AG09319 (cell line): ENCODE results near the gene FAM107B.

ENCODE experiments used
- DNase-seq: peaks from one replicate; pipeline ENCODE4 v3.0.0-alpha.2; 2010; ENCODE audit warnings: low read depth; ENCODE audit errors: extremely low read depth
- TF ChIP-seq, protein P1 (sequence below): IDR thresholded peaks from 2 replicates; pipeline ENCODE4 v1.5.1; 2011; ENCODE audit warnings: low read depth, mild to moderate bottlenecking, inconsistent platforms, low read length, moderate library complexity

Gene FAM107B

DNA sequence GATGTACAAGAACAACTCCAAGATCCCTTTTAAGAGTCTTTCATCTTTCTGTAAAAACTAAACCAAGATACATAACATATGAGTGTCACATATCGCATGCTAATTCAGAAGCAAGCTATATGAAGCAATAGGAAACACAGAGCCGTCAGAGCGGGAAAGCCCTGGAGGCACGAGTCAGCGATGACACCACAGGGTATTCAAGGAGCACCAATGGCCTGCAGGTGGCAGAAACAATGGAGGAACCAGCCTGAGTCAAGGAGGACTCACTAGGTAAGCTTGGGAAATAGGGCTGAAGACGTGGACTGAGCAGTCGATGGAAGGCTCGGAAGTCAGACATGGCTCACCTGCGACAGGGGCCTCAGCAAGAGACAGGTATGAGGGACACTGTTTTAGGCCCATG, 214.4 kb downstream of the FAM107B start:
- TF ChIP-seq, protein P1, sequence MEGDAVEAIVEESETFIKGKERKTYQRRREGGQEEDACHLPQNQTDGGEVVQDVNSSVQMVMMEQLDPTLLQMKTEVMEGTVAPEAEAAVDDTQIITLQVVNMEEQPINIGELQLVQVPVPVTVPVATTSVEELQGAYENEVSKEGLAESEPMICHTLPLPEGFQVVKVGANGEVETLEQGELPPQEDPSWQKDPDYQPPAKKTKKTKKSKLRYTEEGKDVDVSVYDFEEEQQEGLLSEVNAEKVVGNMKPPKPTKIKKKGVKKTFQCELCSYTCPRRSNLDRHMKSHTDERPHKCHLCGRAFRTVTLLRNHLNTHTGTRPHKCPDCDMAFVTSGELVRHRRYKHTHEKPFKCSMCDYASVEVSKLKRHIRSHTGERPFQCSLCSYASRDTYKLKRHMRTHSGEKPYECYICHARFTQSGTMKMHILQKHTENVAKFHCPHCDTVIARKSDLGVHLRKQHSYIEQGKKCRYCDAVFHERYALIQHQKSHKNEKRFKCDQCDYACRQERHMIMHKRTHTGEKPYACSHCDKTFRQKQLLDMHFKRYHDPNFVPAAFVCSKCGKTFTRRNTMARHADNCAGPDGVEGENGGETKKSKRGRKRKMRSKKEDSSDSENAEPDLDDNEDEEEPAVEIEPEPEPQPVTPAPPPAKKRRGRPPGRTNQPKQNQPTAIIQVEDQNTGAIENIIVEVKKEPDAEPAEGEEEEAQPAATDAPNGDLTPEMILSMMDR = no peak; the same call in 1 of the 2 replicates
- DNase-seq = no peak

DNA sequence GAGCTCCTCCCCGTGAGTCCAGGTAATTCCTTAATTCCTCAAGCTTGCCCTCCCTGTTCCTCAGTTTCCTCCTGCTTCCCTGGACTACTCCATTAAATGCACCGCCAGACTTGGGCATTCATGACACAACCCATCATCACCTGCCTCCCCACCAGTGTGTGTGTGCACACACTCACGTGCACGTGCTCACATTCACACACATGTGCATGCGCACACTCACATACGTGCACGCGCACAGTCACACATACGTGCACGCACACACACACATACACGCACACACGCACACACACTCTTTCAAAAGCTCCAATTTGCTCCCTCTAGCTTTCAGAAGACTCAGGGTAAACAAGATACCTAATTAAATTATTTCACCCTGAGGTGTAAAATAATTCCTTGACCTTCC, 216.7 kb downstream of the FAM107B start:
- TF ChIP-seq, protein P1 = no peak
- no peak for DNase-seq

DNA sequence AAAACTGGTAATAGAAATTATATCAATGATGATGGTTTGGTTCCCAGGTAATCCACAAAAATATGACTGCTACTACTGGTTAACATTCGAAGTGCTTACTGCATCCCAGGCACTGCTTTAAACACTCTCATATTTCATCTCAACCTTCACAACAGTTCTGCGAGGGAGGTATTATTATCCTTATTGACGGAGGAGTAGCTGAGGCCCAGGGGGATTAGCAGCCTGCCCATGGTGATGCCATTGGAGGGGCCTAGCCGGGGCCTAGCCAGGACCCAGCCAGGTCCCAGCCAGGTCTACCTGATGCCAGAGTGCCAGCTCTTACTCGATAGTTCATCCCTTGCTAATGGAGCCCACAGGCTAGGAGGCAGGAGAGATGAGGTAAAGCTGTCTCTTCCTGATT, 217.1 kb downstream of the FAM107B start:
- DNase-seq = no peak
- TF ChIP-seq, protein P1 = no peak

DNA sequence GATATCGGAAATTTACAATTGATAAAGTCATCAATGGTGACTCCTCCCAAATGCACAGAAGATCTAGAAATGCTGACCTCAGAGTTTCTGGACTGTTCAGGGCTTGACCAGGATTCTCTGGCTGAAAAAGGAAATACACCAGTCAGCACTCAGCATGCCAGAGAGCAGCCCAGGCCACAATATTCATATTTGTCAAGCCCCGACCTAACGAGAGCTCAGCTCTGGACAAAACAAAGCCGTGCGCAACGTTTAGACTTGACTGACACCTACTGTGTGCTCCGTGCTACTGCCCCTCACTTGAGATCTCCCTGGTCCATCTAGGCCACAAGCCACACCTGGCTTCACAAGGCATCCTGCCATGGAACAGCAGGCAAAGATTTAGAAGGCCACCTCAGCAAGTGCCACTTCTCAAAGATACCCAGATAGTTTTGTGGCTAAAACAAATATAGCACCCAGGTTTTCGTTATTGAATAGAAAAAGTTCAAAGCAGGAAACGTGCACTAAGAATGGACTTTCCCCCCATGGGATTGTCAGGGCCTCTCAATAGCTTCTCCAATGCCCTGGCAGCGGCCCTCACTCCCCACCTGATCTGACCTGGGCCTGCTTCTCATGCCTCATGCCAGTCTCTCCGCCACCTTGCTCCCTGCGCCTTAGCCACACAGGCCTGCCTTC, 218.3 kb downstream of the FAM107B start:
- TF ChIP-seq, protein P1 = no peak
- DNase-seq = no peak

DNA sequence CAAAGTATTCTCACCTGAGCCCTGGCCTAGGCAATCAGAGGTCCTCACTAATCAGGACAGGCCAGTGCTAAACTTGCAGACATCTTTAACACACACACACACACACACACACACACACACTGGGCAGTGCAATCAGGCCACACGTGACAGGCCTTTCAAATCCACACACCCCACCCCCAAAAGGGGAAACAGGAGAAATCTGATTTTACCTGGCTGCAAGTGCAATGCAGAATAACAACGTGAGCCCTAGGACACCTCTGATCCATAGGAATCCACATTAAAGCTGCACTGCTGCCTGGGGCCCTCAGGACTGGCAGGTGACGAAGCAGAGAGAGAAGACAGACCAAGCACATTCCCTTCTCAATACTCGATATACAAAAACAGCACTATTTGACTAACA, 218.9 kb downstream of the FAM107B start:
- TF ChIP-seq, protein P1 = no peak
- no peak for DNase-seq

DNA sequence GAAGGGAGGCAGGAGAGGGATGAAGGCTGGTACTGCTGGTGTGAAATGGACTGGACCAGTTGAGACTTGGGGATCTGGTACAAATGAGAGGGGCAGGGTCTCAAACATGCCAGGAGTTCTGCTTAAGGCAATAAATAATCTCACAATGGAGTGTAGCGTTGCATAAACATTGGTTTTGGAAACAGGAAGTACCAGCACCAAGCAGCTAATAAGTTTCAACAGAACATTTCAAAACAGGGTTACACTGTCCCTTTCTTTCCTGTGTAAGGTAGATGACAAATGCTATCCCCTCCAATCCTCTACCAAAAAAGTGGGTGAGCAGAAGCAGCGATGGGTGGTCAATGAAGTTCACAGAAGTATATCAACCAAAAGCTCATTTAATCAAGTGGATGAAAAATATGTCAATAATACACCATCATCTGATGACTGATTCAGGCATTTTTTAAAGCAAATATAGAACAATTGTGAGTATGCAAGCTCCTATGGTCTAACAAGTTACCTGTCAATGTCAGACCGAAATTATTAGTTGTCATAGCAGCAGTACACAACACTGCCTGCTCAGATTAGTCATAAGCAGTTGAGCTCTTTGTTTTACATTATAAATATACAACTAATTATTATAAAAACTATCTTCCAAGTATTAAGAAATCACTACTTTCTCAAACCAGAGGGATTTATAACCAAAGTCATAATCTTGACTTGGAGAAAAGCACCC, 220.0 kb downstream of the FAM107B start:
- TF ChIP-seq, protein P1 = no peak
- no peak for DNase-seq

DNA sequence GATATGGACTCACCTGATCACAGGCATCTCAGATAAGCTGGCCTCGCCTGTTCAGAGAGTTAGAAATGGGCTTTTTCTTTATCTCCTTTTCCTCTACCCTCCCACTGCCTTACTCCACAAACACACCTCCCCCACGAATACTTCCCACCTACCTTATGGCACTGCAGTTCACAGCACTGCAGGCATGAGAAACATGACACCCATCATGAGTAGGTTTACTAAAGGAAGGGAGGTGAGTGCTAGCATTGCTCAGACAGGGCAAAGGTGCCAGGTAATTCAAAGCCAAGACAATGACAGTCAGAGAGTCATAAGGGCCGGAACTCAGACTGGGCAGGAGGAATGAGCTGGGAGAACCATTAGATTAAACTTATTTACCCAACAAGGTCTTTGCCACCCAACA, 220.6 kb downstream of the FAM107B start:
- TF ChIP-seq, protein P1 = no peak

More for the DNA sequence above, 220.6 kb downstream of the FAM107B start:
- no peak for DNase-seq
